K562 (cell line): ENCODE results near the gene LTB4R2. TPM values are rescaled to one million over a fixed set of nuclear protein-coding genes. Genes with fewer than 3 reads are reported as not detected.

Experiments used
- ATAC-seq: fragments of 200-7000 bp; cut with Tn5 transposase; 3 replicates; pipeline ENCODE4 v1.9.1; 2020; ENCODE audit warnings: moderate library complexity
- BruUV-seq: library from RNA; stranded (reverse); fragments of 400-500 nt; replicated peaks from 2 replicates; lab custom pipeline; 2021; lab: Mats Ljungman, UMichigan
- CTCF ChIA-PET: fragments of 300-600 bp; formaldehyde crosslinking; extraction: SDS; loops from one replicate; lab custom pipeline; 2021; ENCODE audit warnings: low intra/inter-chr PET ratio; lab: Yijun Ruan, JAX
- POLR2A ChIA-PET: fragments of 300-600, 350-650 bp; sonication (Branson Sonifier 250); formaldehyde crosslinking; extraction: SDS; loops from one replicate; lab custom pipeline; 2021; ENCODE audit warnings: antibody characterized with exemption, inconsistent platforms; lab: Yijun Ruan, JAX
- DNase-seq, 4 experiments: peaks; one replicate each; pipeline versions ENCODE4 v3.0.0 to v3.0.0-alpha.2; 2011 to 2018; ENCODE audit warnings: low spot score in 3 of 4, mixed read lengths in 3 of 4; ENCODE audit errors: extremely low read depth in 1 of 4
- FAIRE-seq: peaks from 2 replicates; lab custom pipeline; 2011; peaks lifted over from hg19 to GRCh38; lab: Jason Lieb, UNC
- H2AFZ ChIP-seq: 2 replicates; pipeline ENCODE4 v1.6.0; 2011; ENCODE audit warnings: low read depth, low read length, control low read depth, inconsistent platforms
- H3K27ac ChIP-seq: fragments of 200-600 bp; 3 replicates; pipeline ENCODE4 v1.8.0; 2011; ENCODE audit warnings: low read depth, mild to moderate bottlenecking, control low read depth, inconsistent platforms, low read length, moderate library complexity, mixed read lengths; ENCODE audit errors: extremely low read depth
- H3K27me3 ChIP-seq, 2 experiments: fragments of 300-600 bp in 1 of 2; 2 replicates in 1 of 2; 3 replicates in 1 of 2; pipeline versions ENCODE4 v1.6.0 to v1.8.0; 2011; ENCODE audit warnings: inconsistent platforms in 2 of 2, low read length in 2 of 2, mild to moderate bottlenecking in 1 of 2, mixed read lengths in 1 of 2, moderate library complexity in 1 of 2; ENCODE audit not compliant: control insufficient read depth in 2 of 2, insufficient read depth in 2 of 2
- H3K36me3 ChIP-seq: fragments of 300-600 bp; 3 replicates; pipeline ENCODE4 v1.8.0; 2011; ENCODE audit warnings: mild to moderate bottlenecking, low read length, inconsistent platforms; ENCODE audit not compliant: control insufficient read depth, insufficient read depth
- H3K4me1 ChIP-seq, 2 experiments: fragments of 200-600 bp in 1 of 2; replicated peaks in 1 of 2; 2 replicates in 1 of 2; 3 replicates in 1 of 2; pipeline versions ENCODE4 v1.5.1 to v1.8.0; 2011; ENCODE audit warnings: inconsistent platforms in 2 of 2, low read length in 2 of 2, mild to moderate bottlenecking in 1 of 2, mixed read lengths in 1 of 2, moderate library complexity in 1 of 2; ENCODE audit not compliant: control insufficient read depth in 2 of 2, insufficient read depth in 2 of 2
- H3K4me2 ChIP-seq: 2 replicates; pipeline ENCODE4 v1.6.1; 2011; ENCODE audit warnings: low read length, control low read depth, inconsistent platforms, mixed read lengths; ENCODE audit not compliant: insufficient read depth
- H3K4me3 ChIP-seq: fragments of 200-600 bp; sonication (generic), shearing (Covaris generic); 2 replicates; pipeline ENCODE4 v1.5.1; 2016; ENCODE audit warnings: control low read depth, inconsistent platforms
- H3K79me2 ChIP-seq: fragments of 200-600 bp; 3 replicates; pipeline ENCODE4 v1.8.0; 2011; ENCODE audit warnings: low read length, inconsistent platforms; ENCODE audit not compliant: control insufficient read depth, insufficient read depth
- H3K9ac ChIP-seq, 2 experiments: 2 replicates each; pipeline versions ENCODE4 v1.6.0 to v1.6.1; 2011; ENCODE audit warnings: low read depth in 2 of 2, low read length in 2 of 2, control low read depth in 1 of 2, inconsistent platforms in 1 of 2, mild to moderate bottlenecking in 1 of 2, mixed read lengths in 1 of 2; ENCODE audit not compliant: insufficient read depth in 1 of 2
- H3K9me1 ChIP-seq: one replicate; pipeline ENCODE4 v1.6.0; 2011; ENCODE audit warnings: inconsistent platforms, mild to moderate bottlenecking, low read length, moderate library complexity; ENCODE audit not compliant: control insufficient read depth, insufficient read depth
- H3K9me3 ChIP-seq: replicated peaks from 2 replicates; pipeline ENCODE4 v1.5.1; 2011; ENCODE audit warnings: low read depth, low read length, inconsistent platforms; ENCODE audit not compliant: control insufficient read depth, insufficient read depth
- H4K20me1 ChIP-seq: replicated peaks from 2 replicates; pipeline ENCODE4 v1.6.1; 2011; ENCODE audit warnings: low read length, inconsistent platforms, mixed read lengths; ENCODE audit not compliant: control insufficient read depth, insufficient read depth
- ARID1B ChIP-seq: fragments of 450-650 bp; IDR thresholded peaks from 2 replicates; pipeline ENCODE4 v1.6.1; 2016; ENCODE audit warnings: antibody characterized with exemption, mild to moderate bottlenecking, inconsistent platforms
- CEBPZ ChIP-seq: fragments of 150-350 bp; IDR thresholded peaks from 2 replicates; pipeline ENCODE4 v1.6.1; 2014; ENCODE audit warnings: low read depth, mild to moderate bottlenecking, low read length, borderline replicate concordance
- CTBP1 ChIP-seq: fragments of 450-650 bp; IDR thresholded peaks from 2 replicates; pipeline ENCODE4 v1.6.1; 2016; ENCODE audit warnings: borderline replicate concordance
- FOS ChIP-seq: IDR thresholded peaks from 3 replicates; pipeline ENCODE4 v1.6.1; 2011; ENCODE audit not compliant: insufficient read length; ENCODE audit errors: extremely low read depth
- LCOR ChIP-seq: sonication (generic); formaldehyde crosslinking; IDR thresholded peaks from 2 replicates; pipeline ENCODE4 v1.8.0; 2022; ENCODE audit warnings: mild to moderate bottlenecking, missing genetic modification reagents
- RERE ChIP-seq: sonication (generic); formaldehyde crosslinking; IDR thresholded peaks from 2 replicates; pipeline ENCODE4 v1.8.0; 2023; ENCODE audit warnings: missing genetic modification reagents, mild to moderate bottlenecking, borderline replicate concordance
- ZBTB33 ChIP-seq: sonication (generic); formaldehyde crosslinking; IDR thresholded peaks from 2 replicates; pipeline ENCODE4 v1.8.1; 2023; ENCODE audit warnings: mild to moderate bottlenecking, missing genetic modification reagents
- WGBS: fragments of 100-300 bp; shearing (Covaris generic); methylation state at CpG from one replicate; pipeline ENCODE4 v1.1.6; 2016; ENCODE audit warnings: low coverage, mixed read lengths; ENCODE audit not compliant: insufficient coverage; ENCODE audit errors: missing lambda C conversion rate; 5-methylcytosine and 5-hydroxymethylcytosine counted together
- in situ Hi-C: fragments of 300-500 bp; cut with MboI; formaldehyde crosslinking; loops from 4 replicates; pipeline ENCODE4 v1.15.0; 2018; ENCODE audit warnings: inconsistent platforms, mixed read lengths
- intact Hi-C: fragments of 100-400 bp; cut with micrococcal nuclease; formaldehyde crosslinking; loops from 2 replicates; pipeline ENCODE4 v1.14.2; 2022
- polyA plus RNA-seq, 8 experiments: library from polyadenylated mRNA; depleted of rRNA in 4 of 8; stranded (reverse) in 5 of 8; unstranded in 3 of 8; fragments of >200 nt; fragmentation: Nextera tagmentation in 2 of 8; fragmentation: Illumina TruSeq in 1 of 8; extraction: Ambion mirVana in 2 of 8; extraction: Trizol in 1 of 8; gene quantifications; 2 replicates each; pipeline versions ENCODE4 v1.2.1 to v1.2.3, GENCODE V29; 2011 to 2014; ENCODE audit warnings: inconsistent platforms in 1 of 8, missing spikeins in 1 of 8
- total RNA-seq, 7 experiments: library from RNA; depleted of rRNA in 6 of 7; stranded (reverse); fragments of >200 nt in 6 of 7; fragmentation: Illumina TruSeq in 2 of 7; extraction: Trizol in 2 of 7; gene quantifications; 2 replicates each; pipeline versions ENCODE4 v1.2.1 to v1.2.3, GENCODE V29; 2011 to 2021; ENCODE audit warnings: low replicate concordance in 1 of 7

The LTB4R2 gene
- total and polyA plus RNA-seq, 9 of the 15 experiments (the other 6 are each of a cell fraction or from before 2014, with no cell fraction given) = 0.03 to 11.6 (median 2.8) TPM; not detected in 1

- TF ChIP-seq CEBPZ = no peak
- TF ChIP-seq, all 486 proteins: peak for 4
Observed at GRCh38 chr14:24316597-24316950, 6.6 kb downstream of the LTB4R2 start (continued).

GRCh38 chr14:24317141-24317928 lies 7.4 kb downstream of the LTB4R2 start:
- WGBS = 8% methylated on average over 3 of the region's 3 CpGs
- peak; percentile 48 for TF ChIP-seq FOS
- TF ChIP-seq ZBTB33 = no peak
- TF ChIP-seq CTBP1 = peak; percentile 54
- TF ChIP-seq LCOR (CRISPR knock-in tag) = peak; percentile 27; the same call in 1 of the 2 replicates
- TF ChIP-seq ARID1B = peak; percentile 58
- TF ChIP-seq RERE (CRISPR knock-in tag) = no peak

More at GRCh38 chr14:24317141-24317928, 7.4 kb downstream of the LTB4R2 start:
- Histone ChIP-seq H3K27ac (peak overlapping the region; percentile 71), H4K20me1 (no peaks in the 10 kb centered on the region), H3K9me3 (no peaks in the 10 kb centered on the region), H3K79me2 (no peaks in the 10 kb centered on the region), H3K27me3 (no peaks in the 10 kb centered on the region), H3K36me3 (no peaks in the 10 kb centered on the region), H3K9ac (peak overlapping the region in 1 of 2 experiments; percentile 38; a peak in 2 of 4 replicates), H2AFZ (peak overlapping the region; percentile 83), H3K4me2 (peak overlapping the region; percentile 9; the same call in 1 of the 2 replicates), H3K9me1 (no peaks in the 10 kb centered on the region), H3K4me1 (peaks cover 16 to 30% of the 10 kb centered on the region in 2 experiments), H3K4me3 (no peak overlapping the region)
- FAIRE-seq (peak; percentile 82), ATAC-seq (no peak), DNase-seq (peak; percentile 23 to 42 (median 34))
- ChIA-PET POLR2A (interaction anchor here (1.1 kb wide), 1 partner anchor 24 kb away, joined by 4 read pairs; no protein-coding TSS in a partner anchor), CTCF (no interaction called here)
- no TSS peak for BruUV-seq
- in situ Hi-C loops (no loop called here), intact Hi-C loops (no loop called here)
